NCI-H510A (cell line): ENCODE measurements around the gene TMUB1.

Source experiments
- DNase-seq: peaks from one replicate; lab custom pipeline; 2025; lab: John Stamatoyannopoulos, UW

The TMUB1 gene

GRCh38 chr7:151085329-151085690 is 2.0 kb upstream of the TMUB1 start:
- no peak for DNase-seq

- no peak for DNase-seq
Observed at GRCh38 chr7:151083824-151084160, 499 bp upstream of the TMUB1 start.

- DNase-seq: no peak
Observed at GRCh38 chr7:151082141-151083070, 887 bp downstream of the TMUB1 start.

- DNase-seq: no peak
Observed at GRCh38 chr7:151081170-151082101, 1.9 kb downstream of the TMUB1 start.

- DNase-seq: peak; percentile 67
Observed at GRCh38 chr7:151080522-151081169, 2.6 kb downstream of the TMUB1 start, which contains the start of gene FASTK. FASTK (minus strand) TSS chr7:151080809; CDS start chr7:151080766, 43 bp downstream.

GRCh38 chr7:151080067-151080521 is 3.2 kb downstream of the TMUB1 start:
- DNase-seq: no peak

DNA sequence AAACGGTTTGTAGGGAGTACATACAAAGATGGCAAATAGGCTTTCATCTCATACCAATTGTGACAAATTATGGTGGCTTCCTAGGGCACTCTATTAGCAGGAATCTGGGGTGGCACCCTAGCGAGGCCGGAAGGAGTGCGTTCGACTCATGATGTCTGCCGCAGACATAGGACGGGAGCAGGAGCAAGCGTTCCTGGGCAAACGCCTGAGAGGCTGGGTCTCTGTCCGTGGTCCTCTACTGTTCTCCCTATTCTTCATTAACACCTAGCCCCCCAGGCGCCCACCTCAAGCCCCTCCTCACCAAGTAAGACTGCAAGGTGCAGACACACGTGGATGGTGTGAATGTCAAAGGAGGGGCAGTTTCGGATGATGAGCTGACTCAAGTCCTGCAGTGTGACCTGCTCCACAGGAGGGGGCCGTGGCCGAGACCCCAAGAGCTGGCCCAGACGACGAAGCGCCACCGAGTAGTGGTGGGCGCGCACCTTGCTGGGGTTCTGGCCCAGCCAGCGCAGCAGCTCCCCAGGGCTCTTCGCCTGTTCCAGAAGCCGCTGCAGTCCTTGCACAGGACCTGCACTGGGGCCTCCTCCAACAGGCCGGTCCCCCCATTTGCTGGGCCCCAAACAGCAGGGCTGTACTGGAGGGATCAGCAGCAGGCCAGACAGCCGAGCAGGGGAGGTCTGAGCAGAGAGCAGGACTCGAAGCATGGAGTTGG is 3.9 kb downstream of the TMUB1 start:
- no peak for DNase-seq

- no peak for DNase-seq
Observed at GRCh38 chr7:151078233-151079040, 4.9 kb downstream of the TMUB1 start.

GRCh38 chr7:151077705-151078232 is 5.5 kb downstream of the TMUB1 start:
- no peak for DNase-seq

- DNase-seq: no peak
Observed at GRCh38 chr7:151076863-151077704, 6.2 kb downstream of the TMUB1 start.

- no peak for DNase-seq
Observed at GRCh38 chr7:151075978-151076426, 7.3 kb downstream of the TMUB1 start.

DNA sequence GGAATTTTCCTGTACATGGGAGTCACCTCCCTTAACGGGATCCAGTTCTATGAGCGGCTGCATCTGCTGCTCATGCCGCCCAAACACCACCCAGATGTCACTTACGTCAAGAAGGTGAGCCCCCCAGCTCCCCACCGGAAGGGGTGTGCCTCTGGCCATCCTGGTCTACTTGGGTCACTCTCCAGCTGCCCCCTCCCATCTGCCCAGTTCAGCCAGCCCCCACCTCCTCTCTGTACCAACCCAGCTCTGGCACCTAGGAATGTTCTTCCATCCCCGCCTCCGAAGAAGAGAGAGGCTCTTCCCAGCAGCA is 7.7 kb downstream of the TMUB1 start:
- no peak for DNase-seq

- DNase-seq: no peak
Observed at GRCh38 chr7:151074817-151075661, 8.3 kb downstream of the TMUB1 start.

GRCh38 chr7:151073990-151074389 is 9.3 kb downstream of the TMUB1 start:
- no peak for DNase-seq

DNA sequence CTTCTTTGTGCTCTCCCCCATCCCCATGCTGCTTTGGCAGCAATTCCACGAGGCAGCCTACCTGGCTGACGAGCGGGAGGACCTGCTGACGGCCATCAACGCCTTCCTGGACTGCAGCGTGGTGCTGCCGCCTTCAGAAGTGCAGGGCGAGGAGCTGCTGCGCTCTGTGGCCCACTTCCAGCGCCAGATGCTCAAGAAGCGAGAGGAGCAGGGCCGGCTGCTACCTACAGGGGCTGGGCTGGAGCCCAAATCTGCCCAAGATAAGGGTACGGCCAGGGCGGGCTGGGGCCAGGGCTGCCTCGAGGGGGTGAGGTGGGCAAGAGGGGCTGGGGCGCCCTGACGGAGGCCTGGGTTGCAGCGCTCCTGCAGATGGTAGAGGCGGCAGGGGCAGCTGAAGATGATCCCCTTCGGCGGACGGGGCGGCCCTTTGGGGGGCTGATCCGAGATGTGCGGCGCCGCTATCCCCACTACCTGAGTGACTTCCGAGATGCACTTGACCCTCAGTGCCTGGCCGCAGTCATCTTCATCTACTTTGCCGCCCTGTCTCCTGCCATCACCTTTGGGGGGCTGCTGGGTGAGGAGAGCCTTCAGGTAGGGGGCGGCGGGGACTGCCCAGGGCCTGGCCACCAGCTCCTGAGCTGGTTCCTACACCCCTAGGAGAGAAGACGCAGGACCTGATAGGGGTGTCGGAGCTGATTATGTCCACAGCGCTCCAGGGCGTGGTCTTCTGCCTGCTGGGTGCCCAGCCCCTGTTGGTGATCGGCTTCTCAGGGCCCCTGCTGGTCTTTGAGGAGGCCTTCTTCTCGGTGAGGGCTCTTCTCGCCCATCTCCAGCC is 12.0 kb downstream of the TMUB1 start:
- no peak for DNase-seq

DNA sequence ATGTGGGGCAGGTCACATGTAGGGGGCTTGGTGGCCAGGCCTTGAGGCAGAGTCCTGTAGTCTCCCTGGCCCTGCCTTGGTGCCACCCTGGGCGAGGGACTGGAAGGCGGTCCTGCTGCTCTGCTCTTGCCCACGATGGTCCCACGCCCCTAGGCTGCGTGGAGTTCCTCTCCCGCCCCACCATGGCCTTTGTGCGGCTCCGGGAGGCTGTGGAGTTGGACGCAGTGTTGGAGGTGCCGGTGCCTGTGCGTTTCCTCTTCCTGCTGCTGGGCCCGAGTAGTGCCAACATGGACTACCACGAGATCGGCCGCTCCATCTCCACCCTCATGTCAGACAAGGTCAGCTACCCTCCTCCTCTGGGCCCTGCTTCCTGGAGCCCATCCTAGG is 12.7 kb downstream of the TMUB1 start:
- DNase-seq: no peak

- no peak for DNase-seq
Observed at GRCh38 chr7:151069841-151070573, 13.3 kb downstream of the TMUB1 start.
